Measurements from ENCODE around the gene WFIKKN2.

Gene WFIKKN2

DNA sequence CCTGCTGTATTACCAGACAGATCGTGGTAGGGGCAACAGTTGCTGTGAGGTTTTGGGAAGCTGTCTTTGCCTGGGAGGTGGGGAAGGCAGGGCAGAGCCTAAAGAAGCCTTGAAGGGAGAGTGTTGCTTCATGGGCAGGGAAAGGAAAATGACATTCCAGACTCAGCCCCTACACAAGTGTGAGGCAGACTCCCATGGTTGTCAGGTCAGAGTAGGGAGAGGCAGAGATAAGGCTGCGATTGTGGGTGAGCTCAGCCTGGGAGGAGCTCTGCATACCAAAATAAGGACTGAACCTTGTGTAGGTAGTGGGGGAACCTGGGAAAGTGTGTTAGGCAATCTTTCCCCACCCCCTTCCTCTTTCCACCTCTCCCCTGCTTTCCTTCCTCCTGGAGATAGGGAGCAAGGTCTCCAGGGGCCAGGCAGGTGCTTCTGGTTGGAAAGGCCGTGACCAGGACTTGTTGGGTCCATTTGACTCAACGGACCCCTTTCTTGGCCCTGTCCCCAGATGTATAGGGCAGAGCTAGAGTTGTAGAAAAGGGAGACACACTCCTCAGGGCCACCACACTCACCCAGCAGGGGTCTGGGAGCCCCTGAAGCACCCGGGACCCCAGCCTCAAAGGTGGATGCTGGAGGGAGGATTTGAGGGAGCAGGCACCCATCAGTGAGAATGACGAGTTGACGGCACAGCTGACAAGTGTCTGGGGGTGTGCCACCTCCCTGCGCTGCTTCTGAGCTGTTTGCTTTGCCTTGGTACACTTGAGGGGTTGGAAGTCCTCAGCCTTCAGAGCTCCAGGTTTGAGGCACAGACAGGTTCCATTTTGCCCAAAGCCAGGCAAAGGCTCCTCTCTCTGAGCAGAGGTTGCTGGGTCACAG lies 49.3 kb downstream of the WFIKKN2 start:
- TF ChIP-seq, protein P1, sequence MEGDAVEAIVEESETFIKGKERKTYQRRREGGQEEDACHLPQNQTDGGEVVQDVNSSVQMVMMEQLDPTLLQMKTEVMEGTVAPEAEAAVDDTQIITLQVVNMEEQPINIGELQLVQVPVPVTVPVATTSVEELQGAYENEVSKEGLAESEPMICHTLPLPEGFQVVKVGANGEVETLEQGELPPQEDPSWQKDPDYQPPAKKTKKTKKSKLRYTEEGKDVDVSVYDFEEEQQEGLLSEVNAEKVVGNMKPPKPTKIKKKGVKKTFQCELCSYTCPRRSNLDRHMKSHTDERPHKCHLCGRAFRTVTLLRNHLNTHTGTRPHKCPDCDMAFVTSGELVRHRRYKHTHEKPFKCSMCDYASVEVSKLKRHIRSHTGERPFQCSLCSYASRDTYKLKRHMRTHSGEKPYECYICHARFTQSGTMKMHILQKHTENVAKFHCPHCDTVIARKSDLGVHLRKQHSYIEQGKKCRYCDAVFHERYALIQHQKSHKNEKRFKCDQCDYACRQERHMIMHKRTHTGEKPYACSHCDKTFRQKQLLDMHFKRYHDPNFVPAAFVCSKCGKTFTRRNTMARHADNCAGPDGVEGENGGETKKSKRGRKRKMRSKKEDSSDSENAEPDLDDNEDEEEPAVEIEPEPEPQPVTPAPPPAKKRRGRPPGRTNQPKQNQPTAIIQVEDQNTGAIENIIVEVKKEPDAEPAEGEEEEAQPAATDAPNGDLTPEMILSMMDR (IDR thresholded peaks at IDR 0.05; ENCODE audit: insufficient read depth, low read length, poor library complexity, severe bottlenecking) = no peak

GRCh38 chr17:50887705-50888245 lies 52.4 kb downstream of the WFIKKN2 start:
- TF ChIP-seq, protein P1 (IDR thresholded peaks at IDR 0.05; ENCODE audit: insufficient read depth, low read length, poor library complexity, severe bottlenecking) = no peak
- H3K36me3 ChIP-seq (ENCODE audit: control insufficient read depth, insufficient read depth, low read length) = no peaks in the 10 kb centered on the region
- H3K4me3 ChIP-seq (replicated peaks; ENCODE audit: low read depth, low read length) = no peak overlapping the region
- peaks cover 1% of the 10 kb centered on the region; the same call in 1 of the 2 replicates for H3K27me3 ChIP-seq (replicated peaks; ENCODE audit: control insufficient read depth, insufficient read depth, low read length)
- no peak for DNase-seq (ENCODE audit: extremely low read depth, insufficient read length)

More for the DNA sequence above, 49.3 kb downstream of the WFIKKN2 start:
- Histone ChIP-seq H3K4me3 (replicated peaks; ENCODE audit: low read depth, low read length) (no peak overlapping the region), H3K27me3 (replicated peaks; ENCODE audit: control insufficient read depth, insufficient read depth, low read length) (peaks cover 1% of the 10 kb centered on the region; the same call in 1 of the 2 replicates), H3K36me3 (ENCODE audit: control insufficient read depth, insufficient read depth, low read length) (no peaks in the 10 kb centered on the region)
- DNase-seq (ENCODE audit: extremely low read depth, insufficient read length) = no peak

GRCh38 chr17:50889528-50890118 lies 54.2 kb downstream of the WFIKKN2 start:
- TF ChIP-seq, protein P1 (IDR thresholded peaks at IDR 0.05; ENCODE audit: insufficient read depth, low read length, poor library complexity, severe bottlenecking) = no peak
- no peak for DNase-seq (ENCODE audit: extremely low read depth, insufficient read length)

DNA sequence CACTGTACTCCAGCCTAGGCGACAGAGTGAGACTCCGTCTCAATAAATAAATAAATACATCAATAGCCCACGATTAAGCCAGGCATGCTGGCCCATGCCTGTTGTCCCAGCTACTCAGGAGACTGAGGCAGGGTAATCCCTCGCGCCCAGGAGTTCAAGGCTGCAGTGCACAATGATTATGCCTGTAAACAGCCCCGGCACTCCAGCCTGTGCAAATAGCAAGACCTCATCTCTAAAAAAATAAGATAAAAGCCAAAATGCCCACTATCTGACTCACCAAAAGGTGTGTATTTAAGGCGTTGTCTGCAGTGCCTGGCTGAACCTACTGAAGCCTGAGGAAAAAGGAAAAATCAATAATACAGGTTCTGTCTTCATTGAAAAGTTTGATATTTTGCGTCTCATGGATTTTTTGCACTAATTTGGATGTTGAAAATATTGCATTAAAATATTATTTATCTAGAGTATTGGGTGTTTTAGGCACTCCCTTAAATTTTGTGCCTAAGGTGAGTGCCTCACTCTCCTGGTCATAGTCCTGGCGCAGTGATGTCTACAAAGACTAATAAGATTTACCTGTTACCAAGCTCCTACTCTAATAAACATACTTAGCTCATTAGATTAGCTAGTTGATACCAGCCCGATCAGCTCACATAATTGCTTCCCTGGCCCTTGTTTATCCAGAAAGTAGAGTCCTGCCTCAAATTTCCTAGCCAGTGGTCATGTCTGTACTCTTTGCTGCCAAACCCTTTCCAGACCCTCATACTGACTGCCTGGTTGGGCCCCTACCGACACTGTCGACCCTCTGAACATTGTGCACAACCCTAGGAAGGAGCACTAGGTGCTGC lies 55.5 kb downstream of the WFIKKN2 start:
- H3K27me3 ChIP-seq (replicated peaks; ENCODE audit: control insufficient read depth, insufficient read depth, low read length) = peaks cover 1% of the 10 kb centered on the region; the same call in 1 of the 2 replicates
- TF ChIP-seq, protein P1 (IDR thresholded peaks at IDR 0.05; ENCODE audit: insufficient read depth, low read length, poor library complexity, severe bottlenecking) = no peak
- no peak for DNase-seq (ENCODE audit: extremely low read depth, insufficient read length)
- no peak overlapping the region for H3K4me3 ChIP-seq (replicated peaks; ENCODE audit: low read depth, low read length)
- no peaks in the 10 kb centered on the region for H3K36me3 ChIP-seq (ENCODE audit: control insufficient read depth, insufficient read depth, low read length)

More at GRCh38 chr17:50889528-50890118, 54.2 kb downstream of the WFIKKN2 start:
- Histone ChIP-seq H3K27me3 (replicated peaks; ENCODE audit: control insufficient read depth, insufficient read depth, low read length) (peaks cover 1% of the 10 kb centered on the region; the same call in 1 of the 2 replicates), H3K4me3 (replicated peaks; ENCODE audit: low read depth, low read length) (no peak overlapping the region), H3K36me3 (ENCODE audit: control insufficient read depth, insufficient read depth, low read length) (no peaks in the 10 kb centered on the region)

DNA sequence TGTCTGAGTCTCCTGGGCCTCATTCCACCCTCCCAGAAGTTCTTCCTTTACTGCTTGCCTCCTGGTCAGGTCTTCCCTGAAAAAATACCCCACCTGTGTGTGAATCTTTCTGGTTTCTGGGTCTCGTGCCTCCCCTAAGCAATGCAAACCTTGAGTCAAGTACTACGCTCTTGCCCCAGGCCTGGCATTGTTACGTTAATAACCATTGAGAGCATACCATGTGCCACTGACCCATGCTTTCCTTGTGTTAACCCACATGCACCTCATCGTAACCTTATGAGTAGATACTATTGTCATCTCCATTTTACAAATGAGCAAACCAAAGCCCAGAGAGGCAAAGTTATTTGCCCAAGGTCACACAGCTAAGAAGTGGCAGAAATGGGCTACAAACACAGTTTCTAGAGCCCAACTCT lies 56.2 kb downstream of the WFIKKN2 start:
- DNase-seq (ENCODE audit: extremely low read depth, insufficient read length) = no peak
- TF ChIP-seq, protein P1 (IDR thresholded peaks at IDR 0.05; ENCODE audit: insufficient read depth, low read length, poor library complexity, severe bottlenecking) = no peak
- Histone ChIP-seq H3K4me3 (replicated peaks; ENCODE audit: low read depth, low read length) (no peak overlapping the region), H3K36me3 (ENCODE audit: control insufficient read depth, insufficient read depth, low read length) (no peaks in the 10 kb centered on the region), H3K27me3 (replicated peaks; ENCODE audit: control insufficient read depth, insufficient read depth, low read length) (peaks cover 1% of the 10 kb centered on the region; the same call in 1 of the 2 replicates)
